Osteoblast (primary cell): ENCODE results near the gene IRF8. TPM values are rescaled to one million over a fixed set of nuclear protein-coding genes. Genes with fewer than 3 reads are reported as not detected.

ENCODE experiments used
- DNase-seq: peaks from one replicate; pipeline ENCODE4 v3.0.0; 2011; ENCODE audit warnings: low spot score, mixed read lengths; ENCODE audit not compliant: insufficient read length; ENCODE audit errors: missing footprints
- H2AFZ ChIP-seq: 2 replicates; pipeline ENCODE4 v1.6.0; 2011; ENCODE audit warnings: mild to moderate bottlenecking, low read length
- H3K27ac ChIP-seq: 2 replicates; pipeline ENCODE4 v1.5.1; 2011; ENCODE audit warnings: mild to moderate bottlenecking, low read depth, low read length, moderate library complexity
- H3K27me3 ChIP-seq: 2 replicates; pipeline ENCODE4 v1.6.0; 2012; ENCODE audit warnings: mild to moderate bottlenecking, control low read depth, inconsistent platforms, low read length, moderate library complexity; ENCODE audit not compliant: insufficient read depth
- H3K36me3 ChIP-seq: 2 replicates; pipeline ENCODE4 v1.5.1; 2011; ENCODE audit warnings: mild to moderate bottlenecking, low read length, control low read depth, moderate library complexity; ENCODE audit not compliant: insufficient read depth
- H3K4me1 ChIP-seq: 2 replicates; pipeline ENCODE4 v1.5.1; 2011; ENCODE audit warnings: mild to moderate bottlenecking, low read length, control low read depth, moderate library complexity; ENCODE audit not compliant: insufficient read depth
- H3K4me2 ChIP-seq: 2 replicates; pipeline ENCODE4 v1.6.0; 2011; ENCODE audit warnings: mild to moderate bottlenecking, low read length; ENCODE audit not compliant: insufficient read depth
- H3K4me3 ChIP-seq: fragments of 200-600 bp; sonication (generic); 3 replicates; pipeline ENCODE4 v1.5.1; 2012; ENCODE audit warnings: mild to moderate bottlenecking, low read length, inconsistent platforms; ENCODE audit not compliant: insufficient read depth
- H3K79me2 ChIP-seq: 2 replicates; pipeline ENCODE4 v1.6.0; 2012; ENCODE audit warnings: mild to moderate bottlenecking, low read length, control low read depth, inconsistent platforms; ENCODE audit not compliant: insufficient read depth
- H3K9me3 ChIP-seq: 2 replicates; pipeline ENCODE4 v1.5.1; 2011; ENCODE audit warnings: low read depth, low read length, control low read depth
- H4K20me1 ChIP-seq: 2 replicates; pipeline ENCODE4 v1.6.0; 2012; ENCODE audit warnings: mild to moderate bottlenecking, low read length, control low read depth; ENCODE audit not compliant: insufficient read depth
- total RNA-seq: library from RNA; depleted of rRNA; stranded (reverse); fragments of >200 nt; gene quantifications from 2 replicates; pipeline ENCODE4 v1.2.3, GENCODE V29; 2012
- TF ChIP-seq, protein P1 (sequence below): IDR thresholded peaks from 2 replicates; pipeline ENCODE4 v1.5.1; 2011; ENCODE audit warnings: mild to moderate bottlenecking, low read depth, low read length, moderate library complexity; ENCODE audit errors: extremely low read depth

The IRF8 gene
- total RNA-seq, 1 donor, result 0.36 TPM

DNA sequence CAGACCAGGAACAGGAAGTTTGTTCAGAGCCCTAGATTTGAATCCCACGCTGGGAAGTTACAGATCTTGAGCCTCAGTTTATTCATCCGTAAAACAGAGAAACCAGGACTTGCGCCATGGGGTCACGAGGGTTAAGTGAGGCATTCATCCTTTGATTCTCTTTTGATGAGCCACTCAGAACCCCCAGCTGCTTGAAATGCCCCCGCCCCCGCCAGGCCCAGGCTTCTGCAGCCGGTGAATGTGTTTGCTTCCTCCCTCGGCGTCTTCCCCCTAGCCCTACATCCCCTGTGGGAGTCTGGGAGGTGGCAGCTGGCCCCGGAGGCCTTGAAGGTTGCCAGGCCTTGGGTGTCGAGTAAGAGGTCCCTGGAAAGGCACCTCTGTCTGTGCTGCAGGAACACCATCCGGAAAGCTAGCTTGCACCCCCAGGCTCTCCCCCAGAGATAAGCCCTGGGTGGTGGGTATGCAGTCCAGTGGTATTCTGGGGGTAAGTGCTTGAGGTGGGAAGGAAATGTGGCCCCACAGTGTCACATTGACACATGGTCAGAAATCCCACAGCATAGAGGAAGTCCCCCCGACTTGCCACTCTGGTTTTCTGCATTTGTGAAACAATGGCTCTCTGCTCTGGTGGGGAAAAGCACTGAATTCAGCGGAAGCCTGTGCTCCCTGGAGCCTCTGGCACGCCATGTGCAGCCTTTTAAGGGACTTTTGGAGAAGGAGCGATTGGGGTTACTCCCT lies 14.9 kb downstream of the IRF8 start:
- DNase-seq, result peak; percentile 56
- peaks cover under 1% of the 10 kb centered on the region for H3K27me3 ChIP-seq
- H2AFZ ChIP-seq, result no peak overlapping the region
- no peaks in the 10 kb centered on the region for H4K20me1 ChIP-seq
- no peak overlapping the region for H3K27ac ChIP-seq
- H3K79me2 ChIP-seq, result no peaks in the 10 kb centered on the region
- H3K36me3 ChIP-seq, result no peaks in the 10 kb centered on the region
- no peak overlapping the region for H3K4me2 ChIP-seq
- no peaks in the 10 kb centered on the region for H3K4me1 ChIP-seq
- H3K9me3 ChIP-seq, result no peaks in the 10 kb centered on the region
- TF ChIP-seq, protein P1, sequence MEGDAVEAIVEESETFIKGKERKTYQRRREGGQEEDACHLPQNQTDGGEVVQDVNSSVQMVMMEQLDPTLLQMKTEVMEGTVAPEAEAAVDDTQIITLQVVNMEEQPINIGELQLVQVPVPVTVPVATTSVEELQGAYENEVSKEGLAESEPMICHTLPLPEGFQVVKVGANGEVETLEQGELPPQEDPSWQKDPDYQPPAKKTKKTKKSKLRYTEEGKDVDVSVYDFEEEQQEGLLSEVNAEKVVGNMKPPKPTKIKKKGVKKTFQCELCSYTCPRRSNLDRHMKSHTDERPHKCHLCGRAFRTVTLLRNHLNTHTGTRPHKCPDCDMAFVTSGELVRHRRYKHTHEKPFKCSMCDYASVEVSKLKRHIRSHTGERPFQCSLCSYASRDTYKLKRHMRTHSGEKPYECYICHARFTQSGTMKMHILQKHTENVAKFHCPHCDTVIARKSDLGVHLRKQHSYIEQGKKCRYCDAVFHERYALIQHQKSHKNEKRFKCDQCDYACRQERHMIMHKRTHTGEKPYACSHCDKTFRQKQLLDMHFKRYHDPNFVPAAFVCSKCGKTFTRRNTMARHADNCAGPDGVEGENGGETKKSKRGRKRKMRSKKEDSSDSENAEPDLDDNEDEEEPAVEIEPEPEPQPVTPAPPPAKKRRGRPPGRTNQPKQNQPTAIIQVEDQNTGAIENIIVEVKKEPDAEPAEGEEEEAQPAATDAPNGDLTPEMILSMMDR, result no peak
- no peak overlapping the region for H3K4me3 ChIP-seq

DNA sequence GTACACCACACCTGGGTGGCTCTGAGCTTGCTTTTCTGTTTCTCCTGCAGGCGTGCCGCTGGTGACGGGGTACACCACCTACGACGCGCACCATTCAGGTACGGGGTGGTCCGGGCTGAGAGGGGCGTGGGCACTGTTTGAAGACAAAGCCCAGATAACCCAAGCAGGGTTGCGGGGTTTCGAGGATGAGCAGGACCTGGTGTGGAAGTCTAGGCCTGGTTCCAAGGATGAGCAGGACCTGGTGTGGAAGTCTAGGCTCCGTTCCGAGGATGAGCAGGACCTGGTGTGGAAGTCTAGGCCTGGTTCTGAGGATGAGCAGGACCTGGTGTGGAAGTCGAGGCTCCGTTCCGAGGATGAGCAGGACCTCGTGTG lies 15.4 kb downstream of the IRF8 start:
- TF ChIP-seq, protein P1, result no peak
- Histone ChIP-seq H3K9me3 (no peaks in the 10 kb centered on the region), H4K20me1 (no peaks in the 10 kb centered on the region), H3K27ac (no peak overlapping the region), H2AFZ (no peak overlapping the region), H3K4me1 (no peaks in the 10 kb centered on the region), H3K36me3 (no peaks in the 10 kb centered on the region), H3K4me3 (no peak overlapping the region), H3K79me2 (no peaks in the 10 kb centered on the region), H3K4me2 (no peak overlapping the region), H3K27me3 (no peaks in the 10 kb centered on the region)
- DNase-seq, result no peak

DNA sequence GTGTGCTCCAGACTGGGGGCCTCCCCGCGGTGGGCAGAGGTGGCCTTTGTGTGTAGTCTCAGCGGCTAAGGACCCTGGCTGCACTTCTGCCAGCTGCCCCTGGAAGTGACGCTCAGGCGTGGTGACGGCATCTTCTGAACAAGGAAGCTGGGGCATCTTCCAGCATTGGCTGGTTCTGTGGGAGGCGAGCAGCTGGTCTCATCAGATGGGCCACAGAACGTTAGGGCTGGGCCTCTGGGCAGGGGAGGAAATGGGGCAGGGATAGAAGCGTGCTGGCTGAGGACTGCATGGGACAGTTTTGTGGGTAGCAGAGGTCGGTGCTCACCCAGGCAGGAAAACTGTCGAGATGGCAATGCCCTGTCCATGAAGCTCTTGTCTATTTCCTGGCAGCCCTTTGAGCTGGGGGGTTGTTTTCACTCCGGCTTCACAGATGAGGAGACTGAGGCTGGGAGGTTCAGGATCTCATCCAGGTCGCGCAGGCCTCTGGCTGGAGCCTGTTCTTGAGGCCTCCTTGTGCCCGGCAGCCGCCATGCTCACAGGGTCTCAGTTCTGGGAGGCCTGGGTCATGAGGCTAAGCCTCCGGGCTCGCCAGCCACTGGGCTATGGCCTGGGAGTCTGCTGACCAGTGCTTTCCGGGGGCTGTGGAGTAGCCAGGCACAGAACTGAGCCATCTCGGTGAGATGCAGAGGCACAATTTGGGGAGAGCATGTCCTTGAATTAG lies 16.3 kb downstream of the IRF8 start:
- no peak overlapping the region for H3K4me2 ChIP-seq
- no peaks in the 10 kb centered on the region for H3K27me3 ChIP-seq
- no peak overlapping the region for H3K4me3 ChIP-seq
- no peak overlapping the region for H3K27ac ChIP-seq
- peak; percentile 43 for DNase-seq
- no peaks in the 10 kb centered on the region for H3K9me3 ChIP-seq
- H3K79me2 ChIP-seq, result no peaks in the 10 kb centered on the region
- TF ChIP-seq, protein P1, result no peak
- H4K20me1 ChIP-seq, result no peaks in the 10 kb centered on the region
- no peaks in the 10 kb centered on the region for H3K36me3 ChIP-seq
- H2AFZ ChIP-seq, result no peak overlapping the region
- no peaks in the 10 kb centered on the region for H3K4me1 ChIP-seq

DNA sequence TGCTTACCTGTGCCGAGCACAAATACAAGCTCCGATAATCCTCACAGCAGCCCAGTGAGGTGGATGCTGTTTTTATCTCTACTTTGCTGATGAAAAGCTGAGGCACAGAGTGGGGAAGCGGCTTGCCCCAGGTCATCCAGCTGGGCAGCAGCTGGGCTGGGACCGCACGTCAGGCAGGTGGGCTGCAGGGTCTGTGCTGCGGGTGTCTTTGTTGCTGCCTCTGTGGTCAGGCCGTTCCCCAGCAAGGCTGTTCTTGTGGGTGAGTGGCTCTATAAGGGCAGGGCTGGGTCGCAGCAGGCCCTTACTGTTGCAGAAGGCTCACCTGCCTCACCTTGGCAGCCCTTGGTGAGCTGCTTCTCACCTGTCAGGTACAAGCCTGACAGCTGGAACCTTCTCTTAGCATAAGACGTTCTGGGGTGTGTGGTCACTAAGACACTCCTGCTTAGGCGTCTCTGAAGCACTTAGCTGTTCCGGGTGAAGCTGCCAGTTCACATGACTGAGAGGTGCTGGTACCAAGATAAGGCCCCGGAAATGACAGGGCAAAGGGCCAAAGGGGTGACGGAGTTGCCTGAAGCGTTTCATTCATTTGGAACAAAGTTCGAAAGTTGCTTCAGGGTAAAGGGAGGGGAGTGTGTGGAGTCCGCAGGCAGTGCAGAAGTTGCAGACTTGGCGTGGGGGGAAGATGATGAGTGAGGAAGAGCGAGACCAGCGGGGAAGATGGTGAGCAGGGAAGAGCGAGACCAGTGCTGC lies 17.4 kb downstream of the IRF8 start:
- no peaks in the 10 kb centered on the region for H3K36me3 ChIP-seq
- H3K4me2 ChIP-seq, result no peak overlapping the region
- no peaks in the 10 kb centered on the region for H3K27me3 ChIP-seq
- H3K9me3 ChIP-seq, result no peaks in the 10 kb centered on the region
- no peak overlapping the region for H2AFZ ChIP-seq
- H3K79me2 ChIP-seq, result no peaks in the 10 kb centered on the region
- H3K27ac ChIP-seq, result no peak overlapping the region
- H3K4me3 ChIP-seq, result no peak overlapping the region
- no peaks in the 10 kb centered on the region for H3K4me1 ChIP-seq
- no peaks in the 10 kb centered on the region for H4K20me1 ChIP-seq
- DNase-seq, result peak; percentile 41
- TF ChIP-seq, protein P1, result no peak
